HG02970 (cell line): ENCODE results near the gene LDLRAD3.

ENCODE experiments used
- ATAC-seq: cut with Tn5 transposase; IDR thresholded peaks from one replicate; pipeline ENCODE4 v1.9.1; 2021; ENCODE audit warnings: mild to moderate bottlenecking, moderate library complexity, moderate number of reproducible peaks; ENCODE audit not compliant: unreplicated experiment, low FRiP score

Gene LDLRAD3

GRCh38 chr11:36092314-36093030 lies 148.6 kb downstream of the LDLRAD3 start:
- no peak for ATAC-seq

DNA sequence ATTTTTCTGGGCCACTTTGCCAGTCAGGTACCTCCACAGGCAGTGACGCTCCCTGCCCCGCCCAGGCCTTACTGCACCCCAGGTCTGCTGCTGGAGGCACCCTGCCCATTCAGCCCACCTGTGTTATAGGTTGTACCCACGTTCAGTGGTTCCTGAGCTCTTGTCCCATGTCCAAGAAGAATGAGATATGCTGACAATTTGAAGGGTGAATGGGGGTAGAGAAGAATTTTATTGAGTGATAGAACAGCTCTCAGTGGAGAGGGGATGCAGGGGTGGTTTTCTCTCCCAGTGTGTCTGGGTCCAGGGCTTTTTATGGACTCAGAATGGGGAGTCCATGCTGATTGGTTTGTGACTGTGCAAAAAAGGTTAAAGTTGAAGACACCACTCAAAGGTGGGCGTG lies 149.7 kb downstream of the LDLRAD3 start:
- ATAC-seq = no peak

GRCh38 chr11:36094164-36094563 lies 150.3 kb downstream of the LDLRAD3 start:
- no peak for ATAC-seq

DNA sequence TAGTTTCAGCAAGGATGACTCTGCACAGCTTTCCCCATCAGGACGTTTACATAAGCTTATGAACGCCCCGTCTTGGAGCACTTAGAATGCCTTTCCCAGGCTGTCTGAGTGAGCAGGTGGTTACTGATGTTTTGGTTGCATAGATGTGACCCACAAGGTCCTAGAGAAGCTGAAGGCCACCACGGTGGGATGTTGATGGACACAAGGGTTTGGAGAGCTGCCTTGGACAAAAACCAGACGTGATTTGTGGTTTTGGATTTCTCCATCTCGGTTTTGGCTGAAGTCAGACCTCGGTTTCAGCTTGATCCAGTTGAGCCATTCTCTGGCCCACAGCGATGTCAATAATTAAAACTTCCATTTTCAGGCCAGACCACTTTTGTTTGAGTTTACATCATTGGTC lies 151.9 kb downstream of the LDLRAD3 start:
- no peak for ATAC-seq

- ATAC-seq = no peak
These were observed 153.4 kb downstream of the LDLRAD3 start for GRCh38 chr11:36097219-36097650.

DNA sequence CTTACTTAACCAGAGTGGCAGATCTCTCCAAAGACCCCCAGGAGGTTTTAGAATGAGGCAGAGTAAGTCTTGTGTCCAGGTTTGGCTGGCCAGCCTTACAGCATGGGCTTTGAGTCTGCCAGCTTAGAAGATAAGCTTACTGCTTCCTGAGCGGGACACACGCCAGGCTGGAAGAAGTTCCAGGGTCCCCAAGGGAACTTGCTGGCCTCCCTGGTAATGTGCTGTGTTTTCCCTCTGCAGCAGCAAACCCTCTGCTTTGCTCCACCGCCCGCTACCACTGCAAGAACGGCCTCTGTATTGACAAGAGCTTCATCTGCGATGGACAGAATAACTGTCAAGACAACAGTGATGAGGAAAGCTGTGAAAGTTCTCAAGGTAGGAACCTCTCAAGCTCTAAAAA lies 154.2 kb downstream of the LDLRAD3 start:
- no peak for ATAC-seq

- no peak for ATAC-seq
These were observed 155.1 kb downstream of the LDLRAD3 start for GRCh38 chr11:36098853-36099375.

DNA sequence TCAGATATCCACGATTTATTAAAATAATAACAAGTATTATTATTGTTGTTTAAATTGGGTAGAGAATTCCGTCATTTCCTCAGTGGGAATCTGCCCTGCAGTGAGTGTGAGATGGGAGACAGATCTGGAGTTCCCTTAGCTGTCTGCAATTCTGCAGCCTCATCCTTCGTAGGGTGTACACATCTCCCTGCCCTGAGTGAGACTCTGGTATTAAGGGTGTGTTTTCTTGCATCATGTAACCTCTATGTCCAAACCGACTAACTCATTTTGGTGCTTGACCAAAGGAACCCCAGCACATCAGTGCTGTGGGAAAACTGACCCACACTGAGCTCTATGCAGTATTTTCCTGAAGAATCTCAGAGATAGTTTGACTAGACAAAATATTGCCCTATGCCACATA lies 157.6 kb downstream of the LDLRAD3 start:
- ATAC-seq = no peak

DNA sequence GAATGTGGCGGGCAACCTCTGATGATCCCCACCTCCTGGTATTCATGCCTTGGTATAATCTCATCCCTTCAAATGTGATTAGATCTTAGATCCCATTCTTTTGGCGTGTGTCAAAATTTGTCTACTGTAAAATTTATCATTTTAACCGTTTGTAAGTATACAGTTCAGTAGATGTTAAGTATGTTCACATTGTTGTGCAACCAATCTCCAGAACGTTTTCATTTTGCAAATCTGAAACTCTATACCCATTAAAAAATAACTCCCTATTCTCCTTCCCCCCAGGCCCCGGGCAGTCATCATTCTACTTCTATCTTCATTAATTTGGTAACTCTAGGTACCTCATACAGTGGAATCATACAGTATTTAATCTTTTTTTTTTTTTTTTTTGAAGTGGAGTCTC lies 159.0 kb downstream of the LDLRAD3 start:
- no peak for ATAC-seq

DNA sequence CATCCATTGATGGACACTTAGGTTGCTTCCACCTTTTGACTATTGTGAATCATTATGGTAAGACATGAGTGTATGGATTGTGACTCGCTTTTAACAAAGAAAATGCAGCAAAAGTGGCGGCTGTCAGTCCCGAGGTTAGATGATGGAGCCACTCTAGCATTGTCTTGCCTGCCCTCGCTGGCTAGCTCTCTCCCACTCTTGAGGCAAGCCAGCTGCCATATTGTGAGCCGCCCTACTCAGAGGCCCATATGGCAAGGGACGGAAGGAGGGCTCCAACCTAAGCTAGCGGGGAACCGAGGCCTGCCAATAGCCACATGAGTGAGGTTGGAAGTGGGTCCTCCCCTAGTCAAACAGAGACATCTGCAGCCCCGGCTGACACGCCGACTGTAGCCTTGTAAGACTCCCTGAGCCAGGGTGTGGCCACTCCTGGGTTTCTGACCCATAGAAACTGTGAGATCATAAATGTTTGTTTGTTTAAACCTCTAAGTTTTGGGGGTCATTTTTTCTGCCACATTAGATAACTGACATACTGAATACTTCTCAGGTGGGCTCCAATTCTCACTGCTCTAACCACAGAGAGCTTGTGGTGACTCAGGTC lies 160.2 kb downstream of the LDLRAD3 start:
- no peak for ATAC-seq

- no peak for ATAC-seq
These were observed 160.8 kb downstream of the LDLRAD3 start for GRCh38 chr11:36104660-36104992.

- no peak for ATAC-seq
These were observed 162.1 kb downstream of the LDLRAD3 start for GRCh38 chr11:36105743-36106581.

DNA sequence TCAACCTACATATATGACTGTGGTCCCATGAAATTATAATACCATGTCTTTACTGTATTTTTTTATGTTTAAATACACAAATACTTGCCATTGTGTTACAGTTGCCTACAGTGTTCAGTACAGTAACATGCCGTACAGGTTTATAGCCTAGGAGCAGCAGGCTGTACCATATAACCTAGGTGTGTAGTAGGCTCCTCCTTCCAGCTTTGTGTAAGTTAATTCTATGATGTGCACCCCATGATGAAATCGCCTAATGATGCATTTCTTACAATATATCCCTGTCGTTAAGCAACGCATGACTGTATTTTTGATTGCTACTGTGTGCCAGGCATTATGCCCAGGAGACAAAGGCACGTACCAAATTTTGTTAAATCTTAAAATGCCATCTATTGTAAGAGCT lies 163.7 kb downstream of the LDLRAD3 start:
- no peak for ATAC-seq

GRCh38 chr11:36108881-36109589 lies 165.2 kb downstream of the LDLRAD3 start:
- ATAC-seq = no peak

DNA sequence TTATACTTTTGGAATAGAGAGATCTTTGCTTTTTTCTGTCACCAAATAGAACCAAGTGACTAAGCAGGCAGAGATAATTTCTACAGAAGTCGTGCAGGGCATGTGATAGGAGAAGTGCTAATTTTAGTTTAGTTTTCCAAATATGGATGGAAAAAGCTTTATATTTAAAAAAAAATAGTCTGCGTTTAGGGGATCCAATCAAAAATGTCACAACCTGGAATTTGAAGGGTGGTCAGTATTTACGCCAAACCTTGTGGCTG lies 165.7 kb downstream of the LDLRAD3 start:
- ATAC-seq = no peak

- ATAC-seq = no peak
These were observed 166.2 kb downstream of the LDLRAD3 start for GRCh38 chr11:36109850-36110606.

GRCh38 chr11:36110668-36111410 lies 167.0 kb downstream of the LDLRAD3 start:
- ATAC-seq = no peak

DNA sequence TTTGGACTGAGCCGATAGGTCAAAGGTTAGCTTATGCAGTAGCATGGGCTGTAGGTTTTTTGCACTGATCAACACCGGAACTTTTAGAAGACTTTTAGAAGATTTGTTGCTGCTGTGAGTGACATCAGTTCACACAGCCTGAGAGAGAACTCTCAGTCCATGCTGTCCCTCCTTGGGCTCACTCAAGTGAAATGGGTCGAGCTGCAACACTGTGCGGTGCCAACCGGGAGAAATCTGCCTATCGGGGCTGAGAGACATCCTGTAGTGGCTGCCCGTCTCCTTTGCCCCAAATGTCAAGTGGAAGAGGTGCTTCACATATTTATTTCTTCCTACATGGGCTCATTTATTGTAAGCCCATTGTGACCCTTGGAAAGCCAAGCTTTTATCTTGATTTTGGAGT lies 170.2 kb downstream of the LDLRAD3 start:
- no peak for ATAC-seq

DNA sequence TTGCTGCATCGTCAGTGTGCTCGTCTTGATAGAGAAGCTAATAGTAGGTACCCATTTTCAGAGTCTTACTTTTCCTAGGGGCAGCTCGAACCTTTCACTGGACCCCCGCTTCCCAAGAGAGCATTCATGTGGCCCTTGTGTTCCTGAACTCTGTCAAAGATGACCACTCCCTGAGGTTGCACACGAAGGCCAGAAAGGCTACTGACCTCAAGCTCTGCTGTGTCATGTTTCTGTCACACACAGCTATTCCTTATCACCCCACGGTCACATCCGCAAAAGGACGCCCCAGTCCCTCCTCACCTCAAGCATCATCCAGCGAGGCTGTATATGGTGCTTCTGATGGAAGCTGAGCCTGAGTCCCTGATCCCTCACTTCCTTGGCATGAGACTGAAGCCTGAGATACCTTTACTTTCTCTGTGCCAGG lies 171.5 kb downstream of the LDLRAD3 start:
- ATAC-seq = no peak

DNA sequence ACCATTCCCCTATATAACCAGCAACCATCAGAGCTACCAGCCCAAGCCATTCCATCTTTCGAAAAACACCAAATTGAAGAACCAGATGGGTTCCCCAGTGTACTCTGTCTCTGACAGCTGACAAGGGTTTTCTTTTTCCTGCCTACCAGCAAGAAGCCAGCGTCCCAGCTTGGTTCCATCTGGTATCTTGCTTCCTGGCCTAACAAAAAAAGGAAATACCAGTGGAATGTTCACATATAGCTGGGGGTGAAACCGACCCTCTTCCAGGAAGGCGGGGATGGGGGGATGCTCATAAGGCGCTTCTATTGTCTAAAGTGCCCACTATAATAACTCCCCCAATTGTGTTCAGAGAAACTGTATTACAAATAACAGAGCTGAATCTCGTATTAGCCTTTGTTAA lies 172.3 kb downstream of the LDLRAD3 start:
- no peak for ATAC-seq
